Muscle of leg (tissue), 11 donors: Measurements from ENCODE around the gene POU3F3. TPM values are rescaled to one million over a fixed set of nuclear protein-coding genes. Genes with fewer than 3 reads are reported as not detected.

ENCODE experiments used
- DNase-seq: peaks from one replicate; pipeline ENCODE4 v3.0.0; 2013
- H3K27ac ChIP-seq: one replicate; pipeline ENCODE4 v1.5.1; 2013; ENCODE audit warnings: mild to moderate bottlenecking, low read length, control low read depth
- H3K27me3 ChIP-seq: one replicate; pipeline ENCODE4 v1.6.1; 2013; ENCODE audit warnings: low read length; ENCODE audit not compliant: control insufficient read depth, insufficient read depth
- H3K36me3 ChIP-seq: one replicate; pipeline ENCODE4 v1.6.1; 2013; ENCODE audit warnings: low read length; ENCODE audit not compliant: control insufficient read depth, insufficient read depth
- H3K4me1 ChIP-seq: one replicate; pipeline ENCODE4 v1.6.1; 2013; ENCODE audit warnings: low read length; ENCODE audit not compliant: control insufficient read depth, insufficient read depth
- H3K4me3 ChIP-seq: one replicate; pipeline ENCODE4 v1.5.1; 2013; ENCODE audit warnings: low read length, control low read depth
- H3K9me3 ChIP-seq: replicated peaks from 2 replicates; pipeline ENCODE4 v1.6.1; 2013; ENCODE audit warnings: low read depth, low read length; ENCODE audit not compliant: control insufficient read depth
- WGBS: methylation state at CpG from one replicate; pipeline ENCODE4 v1.1.5; 2013; ENCODE audit warnings: missing lambda C conversion rate; ENCODE audit not compliant: insufficient coverage; 5-methylcytosine and 5-hydroxymethylcytosine counted together
- polyA plus RNA-seq, 8 donors: library from polyadenylated mRNA; unstranded; fragments of 120-200 nt; gene quantifications; one replicate each; pipeline versions ENCODE4 v1.2.1 to v1.2.3, GENCODE V29; 2013; ENCODE audit warnings: inconsistent platforms in 1 of 8, low replicate concordance in 1 of 8; ENCODE audit not compliant: insufficient read length in 8 of 8, insufficient read depth in 1 of 8
- total RNA-seq: library from RNA; stranded (reverse); fragments of 120-200 nt; gene quantifications from one replicate; pipeline ENCODE4 v1.2.4, GENCODE V29; 2013

POU3F3 gene
- total and polyA plus RNA-seq, 9 donors: 0.05 to 0.14 (median 0.13) TPM; not detected in 4

- H3K36me3 ChIP-seq: no peaks in the 10 kb centered on the region
- no peak overlapping the region for H3K4me3 ChIP-seq
- H3K4me1 ChIP-seq: no peaks in the 10 kb centered on the region
- H3K27me3 ChIP-seq: peaks cover 9% of the 10 kb centered on the region
- 80% methylated on average over 11 of the region's 17 CpGs for WGBS
- no peak overlapping the region for H3K27ac ChIP-seq
- no peak for DNase-seq
- H3K9me3 ChIP-seq: no peaks in the 10 kb centered on the region
These were observed 19.3 kb upstream of the POU3F3 start for GRCh38 chr2:104834431-104835153.

- Histone ChIP-seq H3K9me3 (no peaks in the 10 kb centered on the region), H3K27ac (no peak overlapping the region), H3K27me3 (peaks cover 9% of the 10 kb centered on the region), H3K4me3 (no peak overlapping the region), H3K36me3 (no peaks in the 10 kb centered on the region), H3K4me1 (no peaks in the 10 kb centered on the region)
- DNase-seq: no peak
- no CpG with 5 or more reads among the region's 3 CpGs for WGBS
These were observed 17.6 kb upstream of the POU3F3 start for GRCh38 chr2:104836265-104836664.

GRCh38 chr2:104836841-104837240 is 17.1 kb upstream of the POU3F3 start:
- Histone ChIP-seq H3K4me1 (no peaks in the 10 kb centered on the region), H3K36me3 (no peaks in the 10 kb centered on the region), H3K9me3 (no peaks in the 10 kb centered on the region), H3K27ac (no peak overlapping the region), H3K27me3 (peaks cover 12% of the 10 kb centered on the region), H3K4me3 (no peak overlapping the region)
- no CpG with 5 or more reads among the region's 1 CpG for WGBS
- no peak for DNase-seq

GRCh38 chr2:104840156-104840555 is 13.8 kb upstream of the POU3F3 start:
- Histone ChIP-seq H3K27me3 (peaks cover 41% of the 10 kb centered on the region), H3K36me3 (no peaks in the 10 kb centered on the region), H3K4me3 (no peak overlapping the region), H3K9me3 (no peaks in the 10 kb centered on the region), H3K4me1 (peaks cover 7% of the 10 kb centered on the region), H3K27ac (no peak overlapping the region)
- no CpG with 5 or more reads among the region's 1 CpG for WGBS
- no peak for DNase-seq

- DNase-seq: no peak
- no peak overlapping the region for H3K4me3 ChIP-seq
- H3K27me3 ChIP-seq: peaks cover 48% of the 10 kb centered on the region
- no CpG with 5 or more reads among the region's 2 CpGs for WGBS
- no peaks in the 10 kb centered on the region for H3K9me3 ChIP-seq
- H3K4me1 ChIP-seq: peaks cover 7% of the 10 kb centered on the region
- H3K36me3 ChIP-seq: no peaks in the 10 kb centered on the region
- no peak overlapping the region for H3K27ac ChIP-seq
These were observed 12.9 kb upstream of the POU3F3 start for GRCh38 chr2:104840893-104841585.

GRCh38 chr2:104841744-104842143 is 12.2 kb upstream of the POU3F3 start:
- H3K27me3 ChIP-seq: peaks cover 55% of the 10 kb centered on the region
- WGBS: no CpG with 5 or more reads among the region's 2 CpGs
- no peak overlapping the region for H3K4me3 ChIP-seq
- no peaks in the 10 kb centered on the region for H3K9me3 ChIP-seq
- H3K36me3 ChIP-seq: no peaks in the 10 kb centered on the region
- no peak overlapping the region for H3K27ac ChIP-seq
- no peak for DNase-seq
- H3K4me1 ChIP-seq: peaks cover 7% of the 10 kb centered on the region

- 0% methylated on average over 51 of the region's 56 CpGs for WGBS
- Histone ChIP-seq H3K4me3 (no peak overlapping the region), H3K36me3 (no peaks in the 10 kb centered on the region), H3K4me1 (peaks cover 7% of the 10 kb centered on the region), H3K9me3 (no peaks in the 10 kb centered on the region), H3K27me3 (peaks cover 68% of the 10 kb centered on the region), H3K27ac (no peak overlapping the region)
- DNase-seq: no peak
These were observed 8.9 kb upstream of the POU3F3 start for GRCh38 chr2:104844807-104845551.

GRCh38 chr2:104845552-104845931 is 8.4 kb upstream of the POU3F3 start:
- Histone ChIP-seq H3K9me3 (no peaks in the 10 kb centered on the region), H3K4me1 (peaks cover 7% of the 10 kb centered on the region), H3K27me3 (peaks cover 73% of the 10 kb centered on the region), H3K36me3 (no peaks in the 10 kb centered on the region), H3K4me3 (no peak overlapping the region), H3K27ac (no peak overlapping the region)
- 0% methylated on average over 3 of the region's 13 CpGs for WGBS
- DNase-seq: no peak

- 0% methylated on average over 4 of the region's 16 CpGs for WGBS
- peaks cover 80% of the 10 kb centered on the region for H3K27me3 ChIP-seq
- DNase-seq: no peak
These were observed 7.7 kb upstream of the POU3F3 start for GRCh38 chr2:104845946-104846785.

More at GRCh38 chr2:104845946-104846785, 7.7 kb upstream of the POU3F3 start:
- no peaks in the 10 kb centered on the region for H3K9me3 ChIP-seq
- no peak overlapping the region for H3K4me3 ChIP-seq
- no peak overlapping the region for H3K27ac ChIP-seq
- H3K4me1 ChIP-seq: peaks cover 7% of the 10 kb centered on the region
- H3K36me3 ChIP-seq: no peaks in the 10 kb centered on the region
